NT2/D1 (cell line): ENCODE results near the gene SPEN.

ENCODE experiments used
- DNase-seq: peaks from one replicate; pipeline ENCODE4 v3.0.0-alpha.2; 2011; ENCODE audit warnings: low read depth, low spot score
- H3K27me3 ChIP-seq: 2 replicates; pipeline ENCODE4 v1.6.0; 2011; ENCODE audit warnings: mild to moderate bottlenecking; ENCODE audit not compliant: insufficient read length, insufficient read depth
- H3K36me3 ChIP-seq: 2 replicates; pipeline ENCODE4 v1.6.1; 2011; ENCODE audit warnings: mild to moderate bottlenecking, low read length, mixed read lengths; ENCODE audit not compliant: insufficient read depth, insufficient read length
- H3K4me1 ChIP-seq: 2 replicates; pipeline ENCODE4 v1.5.1; 2011; ENCODE audit not compliant: insufficient read depth, insufficient read length
- H3K4me3 ChIP-seq: 2 replicates; pipeline ENCODE4 v1.5.1; 2011; ENCODE audit warnings: low read depth; ENCODE audit not compliant: insufficient read length
- H3K9ac ChIP-seq: 2 replicates; pipeline ENCODE4 v1.6.0; 2011; ENCODE audit warnings: low read depth; ENCODE audit not compliant: insufficient read length
- H3K9me3 ChIP-seq: 2 replicates; pipeline ENCODE4 v1.5.1; 2011; ENCODE audit warnings: mild to moderate bottlenecking, low read length; ENCODE audit not compliant: insufficient read depth
- SUZ12 ChIP-seq: IDR thresholded peaks from 2 replicates; pipeline ENCODE4 v1.6.1; 2011; ENCODE audit not compliant: insufficient read length, insufficient read depth; ENCODE audit errors: extremely low read depth
- YY1 ChIP-seq: IDR thresholded peaks from 2 replicates; pipeline ENCODE4 v1.6.1; 2011; ENCODE audit not compliant: insufficient read length, insufficient read depth
- ZNF274 ChIP-seq: IDR thresholded peaks from 2 replicates; pipeline ENCODE4 v1.6.1; 2011; ENCODE audit warnings: mild to moderate bottlenecking, low read depth, low read length

Gene SPEN

DNA sequence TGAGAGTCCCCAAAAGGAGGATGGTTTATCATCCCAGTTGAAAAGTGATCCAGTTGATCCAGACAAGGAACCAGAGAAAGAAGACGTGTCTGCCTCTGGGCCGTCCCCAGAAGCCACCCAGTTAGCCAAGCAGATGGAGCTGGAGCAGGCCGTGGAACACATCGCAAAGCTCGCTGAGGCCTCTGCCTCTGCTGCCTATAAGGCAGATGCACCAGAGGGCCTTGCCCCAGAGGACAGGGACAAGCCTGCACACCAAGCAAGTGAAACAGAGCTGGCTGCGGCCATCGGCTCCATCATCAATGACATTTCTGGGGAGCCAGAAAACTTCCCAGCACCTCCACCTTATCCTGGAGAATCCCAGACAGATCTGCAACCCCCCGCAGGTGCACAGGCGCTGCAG, 85.1 kb downstream of the SPEN start:
- no peaks in the 10 kb centered on the region for H3K9me3 ChIP-seq
- H3K27me3 ChIP-seq = no peaks in the 10 kb centered on the region
- H3K9ac ChIP-seq = no peak overlapping the region
- no peaks in the 10 kb centered on the region for H3K4me1 ChIP-seq
- H3K4me3 ChIP-seq = no peak overlapping the region
- no peak for DNase-seq
- H3K36me3 ChIP-seq = peaks cover 94% of the 10 kb centered on the region
- TF ChIP-seq SUZ12 (no peak), YY1 (no peak), ZNF274 (no peak)

DNA sequence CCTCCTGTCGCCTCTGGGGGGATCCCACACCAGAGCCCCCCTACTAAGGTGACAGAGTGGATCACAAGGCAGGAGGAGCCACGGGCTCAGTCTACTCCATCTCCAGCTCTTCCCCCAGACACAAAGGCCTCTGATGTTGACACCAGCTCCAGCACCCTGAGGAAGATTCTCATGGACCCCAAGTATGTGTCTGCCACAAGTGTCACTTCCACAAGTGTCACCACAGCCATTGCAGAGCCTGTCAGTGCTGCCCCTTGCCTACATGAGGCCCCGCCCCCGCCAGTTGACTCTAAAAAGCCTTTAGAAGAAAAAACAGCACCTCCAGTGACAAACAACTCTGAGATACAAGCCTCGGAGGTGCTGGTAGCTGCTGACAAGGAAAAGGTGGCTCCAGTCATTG, 86.2 kb downstream of the SPEN start:
- Histone ChIP-seq H3K36me3 (peaks cover 92% of the 10 kb centered on the region), H3K4me3 (no peak overlapping the region), H3K4me1 (no peaks in the 10 kb centered on the region), H3K9ac (no peak overlapping the region), H3K27me3 (no peaks in the 10 kb centered on the region), H3K9me3 (no peaks in the 10 kb centered on the region)
- DNase-seq = no peak
- TF ChIP-seq SUZ12 = no peak
- TF ChIP-seq ZNF274 = no peak
- no peak for TF ChIP-seq YY1

DNA sequence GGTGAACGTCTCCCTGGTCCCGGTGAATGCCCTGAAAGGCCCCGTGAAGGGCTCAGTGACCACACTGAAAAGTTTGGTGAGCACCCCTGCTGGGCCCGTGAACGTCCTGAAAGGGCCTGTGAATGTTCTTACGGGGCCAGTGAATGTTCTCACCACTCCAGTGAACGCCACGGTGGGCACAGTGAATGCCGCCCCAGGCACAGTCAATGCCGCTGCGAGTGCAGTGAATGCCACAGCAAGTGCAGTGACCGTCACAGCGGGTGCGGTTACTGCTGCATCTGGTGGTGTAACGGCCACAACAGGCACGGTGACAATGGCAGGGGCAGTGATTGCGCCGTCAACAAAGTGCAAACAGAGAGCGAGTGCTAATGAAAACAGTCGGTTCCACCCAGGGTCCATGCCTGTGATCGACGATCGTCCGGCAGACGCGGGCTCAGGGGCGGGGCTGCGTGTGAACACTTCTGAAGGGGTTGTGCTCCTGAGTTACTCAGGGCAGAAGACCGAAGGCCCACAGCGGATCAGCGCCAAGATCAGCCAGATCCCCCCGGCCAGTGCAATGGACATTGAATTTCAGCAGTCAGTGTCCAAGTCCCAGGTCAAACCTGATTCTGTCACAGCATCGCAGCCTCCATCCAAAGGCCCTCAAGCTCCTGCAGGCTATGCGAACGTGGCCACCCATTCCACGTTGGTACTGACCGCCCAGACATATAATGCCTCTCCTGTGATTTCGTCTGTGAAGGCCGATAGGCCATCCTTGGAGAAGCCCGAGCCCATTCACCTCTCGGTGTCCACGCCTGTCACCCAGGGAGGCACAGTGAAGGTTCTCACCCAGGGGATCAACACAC, 86.9 kb downstream of the SPEN start:
- H3K27me3 ChIP-seq = no peaks in the 10 kb centered on the region
- H3K9me3 ChIP-seq = no peaks in the 10 kb centered on the region
- DNase-seq = no peak
- no peak overlapping the region for H3K4me3 ChIP-seq
- no peak for TF ChIP-seq SUZ12
- no peak for TF ChIP-seq YY1
- no peak for TF ChIP-seq ZNF274
- peaks cover 92% of the 10 kb centered on the region for H3K36me3 ChIP-seq
- no peak overlapping the region for H3K9ac ChIP-seq
- no peaks in the 10 kb centered on the region for H3K4me1 ChIP-seq

DNA sequence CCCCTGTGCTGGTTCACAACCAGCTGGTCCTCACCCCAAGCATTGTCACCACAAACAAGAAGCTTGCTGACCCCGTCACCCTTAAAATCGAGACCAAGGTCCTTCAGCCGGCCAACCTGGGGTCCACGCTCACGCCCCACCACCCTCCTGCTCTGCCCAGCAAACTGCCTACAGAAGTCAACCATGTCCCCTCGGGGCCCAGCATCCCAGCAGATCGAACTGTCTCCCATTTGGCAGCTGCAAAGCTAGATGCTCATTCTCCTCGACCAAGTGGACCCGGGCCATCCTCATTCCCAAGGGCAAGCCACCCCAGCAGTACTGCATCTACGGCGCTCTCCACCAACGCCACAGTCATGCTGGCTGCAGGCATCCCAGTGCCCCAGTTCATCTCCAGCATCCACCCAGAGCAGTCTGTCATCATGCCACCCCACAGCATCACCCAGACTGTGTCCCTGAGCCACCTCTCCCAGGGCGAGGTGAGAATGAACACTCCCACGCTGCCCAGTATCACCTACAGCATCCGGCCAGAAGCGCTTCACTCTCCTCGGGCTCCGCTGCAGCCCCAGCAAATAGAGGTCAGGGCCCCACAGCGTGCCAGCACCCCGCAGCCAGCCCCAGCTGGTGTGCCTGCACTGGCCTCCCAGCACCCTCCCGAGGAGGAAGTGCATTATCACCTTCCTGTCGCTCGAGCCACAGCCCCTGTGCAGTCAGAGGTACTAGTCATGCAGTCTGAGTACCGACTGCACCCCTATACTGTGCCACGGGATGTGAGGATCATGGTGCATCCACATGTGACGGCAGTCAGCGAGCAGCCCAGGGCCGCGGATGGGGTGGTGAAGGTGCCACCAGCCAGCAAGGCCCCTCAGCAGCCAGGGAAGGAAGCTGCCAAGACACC, 87.8 kb downstream of the SPEN start:
- H3K4me3 ChIP-seq = no peak overlapping the region
- no peak overlapping the region for H3K9ac ChIP-seq
- no peaks in the 10 kb centered on the region for H3K27me3 ChIP-seq
- peaks cover 91% of the 10 kb centered on the region for H3K36me3 ChIP-seq
- TF ChIP-seq ZNF274 (no peak), YY1 (no peak), SUZ12 (no peak)
- no peaks in the 10 kb centered on the region for H3K4me1 ChIP-seq
- H3K9me3 ChIP-seq = no peaks in the 10 kb centered on the region
- no peak for DNase-seq

DNA sequence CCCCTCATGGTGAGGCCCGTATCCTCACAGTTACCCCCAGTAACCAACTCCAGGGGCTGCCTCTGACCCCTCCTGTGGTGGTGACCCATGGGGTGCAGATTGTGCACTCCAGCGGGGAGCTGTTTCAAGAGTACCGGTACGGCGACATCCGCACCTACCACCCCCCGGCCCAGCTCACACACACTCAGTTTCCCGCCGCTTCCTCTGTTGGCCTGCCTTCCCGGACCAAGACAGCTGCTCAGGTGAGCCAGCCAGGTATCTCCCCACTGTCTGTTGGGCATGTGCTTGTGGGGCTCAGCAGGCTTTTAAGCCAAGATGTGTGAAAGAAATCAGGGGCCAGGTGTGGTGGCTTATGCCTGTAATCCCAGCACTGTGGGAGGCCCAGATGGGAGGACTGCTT, 88.5 kb downstream of the SPEN start:
- no peak for DNase-seq
- H3K36me3 ChIP-seq = peaks cover 92% of the 10 kb centered on the region
- TF ChIP-seq YY1 (no peak), SUZ12 (no peak), ZNF274 (no peak)

DNA sequence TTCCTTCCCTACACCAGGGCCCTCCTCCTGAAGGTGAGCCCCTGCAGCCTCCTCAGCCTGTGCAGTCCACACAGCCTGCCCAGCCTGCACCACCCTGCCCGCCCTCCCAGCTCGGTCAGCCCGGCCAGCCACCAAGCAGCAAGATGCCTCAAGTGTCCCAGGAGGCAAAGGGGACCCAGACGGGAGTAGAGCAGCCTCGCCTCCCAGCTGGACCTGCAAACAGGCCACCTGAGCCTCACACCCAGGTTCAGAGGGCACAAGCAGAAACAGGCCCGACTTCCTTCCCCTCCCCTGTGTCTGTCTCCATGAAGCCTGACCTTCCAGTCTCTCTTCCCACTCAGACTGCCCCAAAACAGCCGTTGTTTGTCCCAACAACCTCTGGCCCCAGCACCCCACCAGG, 89.6 kb downstream of the SPEN start:
- Histone ChIP-seq H3K9me3 (no peaks in the 10 kb centered on the region), H3K36me3 (peaks cover 91% of the 10 kb centered on the region), H3K9ac (no peak overlapping the region), H3K4me3 (no peak overlapping the region), H3K4me1 (no peaks in the 10 kb centered on the region), H3K27me3 (no peaks in the 10 kb centered on the region)
- TF ChIP-seq ZNF274 (no peak), YY1 (no peak), SUZ12 (no peak)
- DNase-seq = no peak

More for the DNA sequence above, 88.5 kb downstream of the SPEN start:
- no peak overlapping the region for H3K9ac ChIP-seq
- H3K4me1 ChIP-seq = no peaks in the 10 kb centered on the region
- no peaks in the 10 kb centered on the region for H3K9me3 ChIP-seq
- H3K4me3 ChIP-seq = no peak overlapping the region
- no peaks in the 10 kb centered on the region for H3K27me3 ChIP-seq

DNA sequence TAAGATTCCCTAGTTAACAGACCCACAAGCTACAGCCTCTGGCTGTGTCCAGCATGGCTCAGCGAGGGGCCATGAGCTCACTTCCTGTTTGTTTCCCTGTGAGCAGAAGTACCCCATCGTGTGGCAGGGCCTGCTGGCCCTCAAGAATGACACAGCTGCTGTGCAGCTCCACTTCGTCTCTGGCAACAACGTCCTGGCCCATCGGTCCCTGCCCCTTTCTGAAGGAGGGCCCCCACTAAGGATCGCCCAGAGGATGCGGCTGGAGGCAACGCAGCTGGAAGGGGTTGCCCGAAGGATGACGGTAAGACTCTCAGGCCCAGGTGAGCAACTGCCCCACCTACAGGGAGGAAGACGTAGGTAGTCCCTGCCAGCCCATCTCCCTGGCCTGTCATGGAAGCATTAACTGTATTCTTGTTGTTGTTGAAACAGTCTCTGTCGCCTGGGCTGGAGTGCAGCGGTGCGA, 90.2 kb downstream of the SPEN start:
- H3K27me3 ChIP-seq = no peaks in the 10 kb centered on the region

More for the DNA sequence above, 90.2 kb downstream of the SPEN start:
- TF ChIP-seq SUZ12 = no peak
- TF ChIP-seq YY1 = no peak
- no peak for TF ChIP-seq ZNF274
- Histone ChIP-seq H3K9ac (no peak overlapping the region), H3K4me1 (no peaks in the 10 kb centered on the region), H3K4me3 (no peak overlapping the region), H3K36me3 (peaks cover 91% of the 10 kb centered on the region), H3K9me3 (no peaks in the 10 kb centered on the region)
- DNase-seq = no peak
